GM12878 (cell line): ENCODE results near the gene SUN5. TPM values are rescaled to one million over a fixed set of nuclear protein-coding genes. Genes with fewer than 3 reads are reported as not detected.

Source experiments
- ATAC-seq: fragments of 200-7000 bp; cut with Tn5 transposase; 3 replicates; pipeline ENCODE4 v1.9.1; 2020; ENCODE audit warnings: mild to moderate bottlenecking, moderate library complexity
- BruUV-seq: library from RNA; stranded (reverse); fragments of 400-500 nt; replicated peaks from 2 replicates; lab custom pipeline; 2021; lab: Mats Ljungman, UMichigan
- CTCF ChIA-PET: fragments of 300-600 bp; sonication (Branson Sonifier 250); formaldehyde crosslinking; extraction: SDS; loops from one replicate; lab custom pipeline; 2021; ENCODE audit warnings: inconsistent platforms; lab: Yijun Ruan, JAX
- POLR2A ChIA-PET: fragments of 350-600 bp; formaldehyde crosslinking; extraction: SDS; loops from one replicate; lab custom pipeline; 2021; ENCODE audit warnings: inconsistent platforms; lab: Charles Lee
- RAD21 ChIA-PET: fragments of 300-600 bp; sonication (Branson Sonifier 250); formaldehyde crosslinking; loops from one replicate; lab custom pipeline; 2023; ENCODE audit warnings: antibody characterized with exemption; ENCODE audit not compliant: unreplicated experiment; lab: Charles Lee
- SMC1A ChIA-PET: fragments of 300-600 bp; sonication (Branson Sonifier 250); formaldehyde crosslinking; loops from one replicate; lab custom pipeline; 2023; ENCODE audit not compliant: unreplicated experiment, uncharacterized antibody; lab: Charles Lee
- DNase-seq: peaks from one replicate; pipeline ENCODE4 v3.0.0-alpha.2; 2011; ENCODE audit warnings: low read depth, low spot score
- FAIRE-seq: peaks from 3 replicates; lab custom pipeline; 2011; peaks lifted over from hg19 to GRCh38; lab: Jason Lieb, UNC
- H2AFZ ChIP-seq: 2 replicates; pipeline ENCODE4 v1.6.0; 2011; ENCODE audit warnings: low read depth, low read length, control low read depth; ENCODE audit not compliant: control insufficient read depth
- H3K27ac ChIP-seq: 2 replicates; pipeline ENCODE4 v1.5.1; 2011; ENCODE audit warnings: control low read depth; ENCODE audit not compliant: control insufficient read depth, insufficient read depth
- H3K27me3 ChIP-seq, 2 experiments: replicated peaks in 1 of 2; 2 replicates each; pipeline versions ENCODE4 v1.6.0 to v1.6.1; 2011; ENCODE audit warnings: low read length in 1 of 2; ENCODE audit not compliant: control insufficient read depth in 2 of 2, insufficient read depth in 2 of 2
- H3K36me3 ChIP-seq, 2 experiments: 2 replicates each; pipeline ENCODE4 v1.5.1; 2011; ENCODE audit warnings: low read length in 1 of 2; ENCODE audit not compliant: control insufficient read depth in 2 of 2, insufficient read depth in 2 of 2
- H3K4me1 ChIP-seq: 2 replicates; pipeline ENCODE4 v1.6.1; 2011; ENCODE audit warnings: mild to moderate bottlenecking, low read length, moderate library complexity, mixed read lengths; ENCODE audit not compliant: control insufficient read depth, insufficient read depth
- H3K4me2 ChIP-seq: 2 replicates; pipeline ENCODE4 v1.6.0; 2011; ENCODE audit warnings: control low read depth; ENCODE audit not compliant: control insufficient read depth, insufficient read depth
- H3K4me3 ChIP-seq: fragments of 200-600 bp; sonication (generic); 2 replicates; pipeline ENCODE4 v1.5.1; 2016
- H3K79me2 ChIP-seq: 2 replicates; pipeline ENCODE4 v1.6.0; 2011; ENCODE audit warnings: low read length; ENCODE audit not compliant: control insufficient read depth, insufficient read depth
- H3K9ac ChIP-seq: 2 replicates; pipeline ENCODE4 v1.8.0; 2011; ENCODE audit warnings: low read length, control low read depth, mixed read lengths; ENCODE audit not compliant: control insufficient read depth, insufficient read depth
- H3K9me3 ChIP-seq: replicated peaks from 3 replicates; pipeline ENCODE4 v1.5.1; 2011; ENCODE audit warnings: mild to moderate bottlenecking, low read length; ENCODE audit not compliant: control insufficient read depth, insufficient read depth
- H4K20me1 ChIP-seq: 2 replicates; pipeline ENCODE4 v1.6.0; 2011; ENCODE audit not compliant: control insufficient read depth, insufficient read depth
- EED ChIP-seq: sonication (generic); IDR thresholded peaks from 2 replicates; pipeline ENCODE4 v1.6.1; 2016; ENCODE audit warnings: antibody characterized with exemption, low read depth
- ESRRA ChIP-seq: IDR thresholded peaks from 2 replicates; pipeline ENCODE4 v1.6.1; 2012; ENCODE audit warnings: mild to moderate bottlenecking, low read length, improper control_type of control experiment
- LARP7 ChIP-seq: fragments of 450-650 bp; IDR thresholded peaks from 2 replicates; pipeline ENCODE4 v1.6.1; 2017; ENCODE audit warnings: mild to moderate bottlenecking
- MTA2 ChIP-seq: fragments of 450-650 bp; IDR thresholded peaks from 2 replicates; pipeline ENCODE4 v1.6.1; 2016; ENCODE audit warnings: low read depth, mild to moderate bottlenecking, moderate library complexity
- NBN ChIP-seq: fragments of 450-650 bp; IDR thresholded peaks from 2 replicates; pipeline ENCODE4 v1.6.1; 2016
- NFIC ChIP-seq: IDR thresholded peaks from 2 replicates; pipeline ENCODE4 v1.6.1; 2012; ENCODE audit warnings: low read depth, mild to moderate bottlenecking, inconsistent platforms, low read length, moderate library complexity
- NFYB ChIP-seq: IDR thresholded peaks from 2 replicates; pipeline ENCODE4 v1.6.1; 2011; ENCODE audit warnings: low read depth, mild to moderate bottlenecking, low read length, improper control_type of control experiment, moderate library complexity; ENCODE audit not compliant: insufficient read depth
- NRF1 ChIP-seq: conservative IDR thresholded peaks from 2 replicates; pipeline ENCODE4 v1.6.1; 2011; ENCODE audit warnings: mild to moderate bottlenecking, low read depth, low read length, improper control_type of control experiment
- RBBP5 ChIP-seq: fragments of 200-600 bp; sonication (generic); conservative IDR thresholded peaks from 2 replicates; pipeline ENCODE4 v1.6.1; 2016
- RELA ChIP-seq: fragments of 450-650 bp; IDR thresholded peaks from 2 replicates; pipeline ENCODE4 v1.8.0; 2014; ENCODE audit warnings: borderline replicate concordance; ENCODE audit not compliant: partially characterized antibody
- SIX5 ChIP-seq: IDR thresholded peaks from 2 replicates; pipeline ENCODE4 v1.6.1; 2011; ENCODE audit warnings: mild to moderate bottlenecking, low read depth, low read length, moderate library complexity; ENCODE audit not compliant: severe bottlenecking
- SMARCA5 ChIP-seq: fragments of 450-650 bp; IDR thresholded peaks from 2 replicates; pipeline ENCODE4 v1.6.1; 2017; ENCODE audit warnings: mild to moderate bottlenecking
- TCF12 ChIP-seq: IDR thresholded peaks from 2 replicates; pipeline ENCODE4 v1.6.1; 2011; ENCODE audit warnings: low read depth, mild to moderate bottlenecking, low read length
- ZBED1 ChIP-seq: IDR thresholded peaks from 2 replicates; pipeline ENCODE4 v1.6.1; 2016; ENCODE audit warnings: borderline replicate concordance
- WGBS: methylation state at CpG from one replicate; pipeline ENCODE4 v1.1.6; 2016; ENCODE audit warnings: low lambda C conversion rate; ENCODE audit not compliant: insufficient replicate concordance, insufficient coverage; ENCODE audit errors: missing lambda C conversion rate; 5-methylcytosine and 5-hydroxymethylcytosine counted together
- in situ Hi-C: fragments of 300-500 bp; cut with MboI; formaldehyde crosslinking; loops from 9 replicates; pipeline ENCODE4 v1.14.3; 2018; ENCODE audit warnings: mixed read lengths
- intact Hi-C: fragments of 100-400 bp; cut with micrococcal nuclease; formaldehyde crosslinking; loops from one replicate; pipeline ENCODE4 v1.14.2; 2022; ENCODE audit not compliant: unreplicated experiment
- polyA plus RNA-seq, 11 experiments: library from polyadenylated mRNA; depleted of rRNA in 4 of 11; unstranded in 6 of 11; stranded (reverse) in 5 of 11; fragments of >200 nt; fragmentation: Nextera tagmentation in 4 of 11; fragmentation: Illumina TruSeq in 1 of 11; extraction: Ambion mirVana in 4 of 11; extraction: Trizol in 1 of 11; gene quantifications; 1 replicate in 1 of 11; 2 replicates in 10 of 11; pipeline versions ENCODE4 v1.2.1 to v1.2.3, GENCODE V29; 2011 to 2016; ENCODE audit warnings: inconsistent platforms in 2 of 11, missing spikeins in 2 of 11, low read depth in 1 of 11
- total RNA-seq, 4 experiments: library from RNA; depleted of rRNA in 3 of 4; stranded (reverse); fragments of >200 nt in 3 of 4; fragmentation: Illumina TruSeq in 1 of 4; extraction: Trizol in 1 of 4; gene quantifications; 2 replicates each; pipeline versions ENCODE4 v1.2.1 to v1.2.3, GENCODE V29; 2013 to 2021
- TF ChIP-seq, protein P1 (sequence below): fragments of 450-650 bp; IDR thresholded peaks from 2 replicates; pipeline ENCODE4 v1.6.1; 2017; ENCODE audit warnings: low read depth, mild to moderate bottlenecking, moderate library complexity
- TF ChIP-seq, protein P2 (sequence below): fragments of 450-650 bp; IDR thresholded peaks from 2 replicates; pipeline ENCODE4 v1.6.1; 2014; ENCODE audit warnings: mild to moderate bottlenecking
- TF ChIP-seq, protein P3 (sequence below): fragments of 450-650 bp; formaldehyde crosslinking; IDR thresholded peaks from 2 replicates; pipeline ENCODE4 v1.4.0; 2022; ENCODE audit warnings: mild to moderate bottlenecking, moderate library complexity

SUN5 gene
- total and polyA plus RNA-seq, 10 of the 15 experiments (the other 5 are each of a cell fraction or from before 2014, with no cell fraction given): not detected

DNA sequence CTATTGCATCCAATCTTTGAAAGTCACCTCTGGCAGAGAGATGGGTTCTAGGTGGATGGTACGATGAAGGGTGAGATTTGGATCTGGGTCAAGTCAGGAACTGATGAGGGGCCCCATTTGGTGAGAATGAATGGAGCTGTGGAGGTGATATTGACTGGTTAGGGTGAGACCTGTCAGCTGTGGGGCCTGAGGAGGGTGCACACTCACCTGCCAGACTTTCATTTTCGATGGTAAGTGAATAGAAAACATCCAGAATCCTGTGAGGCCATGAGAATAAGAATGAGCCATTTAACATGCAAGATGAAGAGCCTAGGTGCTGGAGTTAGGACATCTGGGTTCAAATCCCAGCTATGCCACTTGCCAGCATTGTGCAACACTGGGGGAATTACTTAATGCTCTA, 6.8 kb downstream of the SUN5 start:
- ChIA-PET SMC1A (no interaction called here), POLR2A (no interaction called here), RAD21 (no interaction called here), CTCF (no interaction called here)
- intact Hi-C loops (no loop called here), in situ Hi-C loops (no loop called here)
- Histone ChIP-seq H3K27me3 (no peaks in the 10 kb centered on the region), H3K9ac (no peak overlapping the region), H2AFZ (no peak overlapping the region), H3K79me2 (no peaks in the 10 kb centered on the region), H3K9me3 (no peaks in the 10 kb centered on the region), H3K4me3 (no peak overlapping the region), H3K27ac (no peak overlapping the region), H3K36me3 (no peaks in the 10 kb centered on the region), H3K4me2 (no peak overlapping the region), H3K4me1 (no peaks in the 10 kb centered on the region), H4K20me1 (no peaks in the 10 kb centered on the region)
- BruUV-seq: no TSS peak
- WGBS: 25% methylated on average over 2 of the region's 2 CpGs
- ATAC-seq (no peak), FAIRE-seq (peak; percentile 13), DNase-seq (no peak)
- TF ChIP-seq TCF12: no peak
- TF ChIP-seq NBN: no peak
- TF ChIP-seq MTA2: no peak
- TF ChIP-seq RBBP5: no peak
- TF ChIP-seq SMARCA5: no peak
- TF ChIP-seq, protein P1, sequence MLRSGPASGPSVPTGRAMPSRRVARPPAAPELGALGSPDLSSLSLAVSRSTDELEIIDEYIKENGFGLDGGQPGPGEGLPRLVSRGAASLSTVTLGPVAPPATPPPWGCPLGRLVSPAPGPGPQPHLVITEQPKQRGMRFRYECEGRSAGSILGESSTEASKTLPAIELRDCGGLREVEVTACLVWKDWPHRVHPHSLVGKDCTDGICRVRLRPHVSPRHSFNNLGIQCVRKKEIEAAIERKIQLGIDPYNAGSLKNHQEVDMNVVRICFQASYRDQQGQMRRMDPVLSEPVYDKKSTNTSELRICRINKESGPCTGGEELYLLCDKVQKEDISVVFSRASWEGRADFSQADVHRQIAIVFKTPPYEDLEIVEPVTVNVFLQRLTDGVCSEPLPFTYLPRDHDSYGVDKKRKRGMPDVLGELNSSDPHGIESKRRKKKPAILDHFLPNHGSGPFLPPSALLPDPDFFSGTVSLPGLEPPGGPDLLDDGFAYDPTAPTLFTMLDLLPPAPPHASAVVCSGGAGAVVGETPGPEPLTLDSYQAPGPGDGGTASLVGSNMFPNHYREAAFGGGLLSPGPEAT: no peak
- no peak for TF ChIP-seq ESRRA
- TF ChIP-seq, protein P2, sequence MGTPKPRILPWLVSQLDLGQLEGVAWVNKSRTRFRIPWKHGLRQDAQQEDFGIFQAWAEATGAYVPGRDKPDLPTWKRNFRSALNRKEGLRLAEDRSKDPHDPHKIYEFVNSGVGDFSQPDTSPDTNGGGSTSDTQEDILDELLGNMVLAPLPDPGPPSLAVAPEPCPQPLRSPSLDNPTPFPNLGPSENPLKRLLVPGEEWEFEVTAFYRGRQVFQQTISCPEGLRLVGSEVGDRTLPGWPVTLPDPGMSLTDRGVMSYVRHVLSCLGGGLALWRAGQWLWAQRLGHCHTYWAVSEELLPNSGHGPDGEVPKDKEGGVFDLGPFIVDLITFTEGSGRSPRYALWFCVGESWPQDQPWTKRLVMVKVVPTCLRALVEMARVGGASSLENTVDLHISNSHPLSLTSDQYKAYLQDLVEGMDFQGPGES: no peak
- TF ChIP-seq NRF1: no peak
- TF ChIP-seq, protein P3, sequence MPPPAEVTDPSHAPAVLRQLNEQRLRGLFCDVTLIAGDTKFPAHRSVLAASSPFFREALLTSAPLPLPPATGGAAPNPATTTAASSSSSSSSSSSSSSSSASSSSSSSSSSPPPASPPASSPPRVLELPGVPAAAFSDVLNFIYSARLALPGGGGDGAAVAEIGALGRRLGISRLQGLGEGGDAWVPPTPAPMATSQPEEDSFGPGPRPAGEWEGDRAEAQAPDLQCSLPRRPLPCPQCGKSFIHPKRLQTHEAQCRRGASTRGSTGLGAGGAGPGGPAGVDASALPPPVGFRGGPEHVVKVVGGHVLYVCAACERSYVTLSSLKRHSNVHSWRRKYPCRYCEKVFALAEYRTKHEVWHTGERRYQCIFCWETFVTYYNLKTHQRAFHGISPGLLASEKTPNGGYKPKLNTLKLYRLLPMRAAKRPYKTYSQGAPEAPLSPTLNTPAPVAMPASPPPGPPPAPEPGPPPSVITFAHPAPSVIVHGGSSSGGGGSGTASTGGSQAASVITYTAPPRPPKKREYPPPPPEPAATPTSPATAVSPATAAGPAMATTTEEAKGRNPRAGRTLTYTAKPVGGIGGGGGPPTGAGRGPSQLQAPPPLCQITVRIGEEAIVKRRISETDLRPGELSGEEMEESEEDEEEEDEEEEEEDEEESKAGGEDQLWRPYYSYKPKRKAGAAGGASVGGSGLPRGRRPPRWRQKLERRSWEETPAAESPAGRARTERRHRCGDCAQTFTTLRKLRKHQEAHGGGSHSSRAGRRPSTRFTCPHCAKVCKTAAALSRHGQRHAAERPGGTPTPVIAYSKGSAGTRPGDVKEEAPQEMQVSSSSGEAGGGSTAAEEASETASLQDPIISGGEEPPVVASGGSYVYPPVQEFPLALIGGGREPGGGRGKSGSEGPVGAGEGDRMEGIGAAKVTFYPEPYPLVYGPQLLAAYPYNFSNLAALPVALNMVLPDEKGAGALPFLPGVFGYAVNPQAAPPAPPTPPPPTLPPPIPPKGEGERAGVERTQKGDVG (CRISPR knock-in tag): no peak
- no peak for TF ChIP-seq SIX5
- TF ChIP-seq EED: no peak
- no peak for TF ChIP-seq RELA
- no peak for TF ChIP-seq NFYB
- TF ChIP-seq NFIC: no peak
- no peak for TF ChIP-seq ZBED1
- no peak for TF ChIP-seq LARP7
